IMR-90 (cell line): Measurements from ENCODE around the gene BMP7. TPM values are rescaled to one million over a fixed set of nuclear protein-coding genes. Genes with fewer than 3 reads are reported as not detected.

ENCODE experiments used
- ATAC-seq: fragments of 200-7000 bp; cut with Tn5 transposase; 2 replicates; pipeline ENCODE4 v1.9.1; 2020; ENCODE audit warnings: low read depth, mild to moderate bottlenecking, moderate library complexity
- BruUV-seq: library from RNA; stranded (reverse); fragments of 400-500 nt; replicated peaks from 2 replicates; lab custom pipeline; 2021; lab: Mats Ljungman, UMichigan
- CTCF ChIA-PET: fragments of 300-600 bp; formaldehyde crosslinking; extraction: SDS; loops from one replicate; lab custom pipeline; 2021; ENCODE audit warnings: antibody characterized with exemption; lab: Yijun Ruan, JAX
- POLR2A ChIA-PET: fragments of 300-600 bp; sonication (Branson Sonifier 250); formaldehyde crosslinking; loops from one replicate; lab custom pipeline; 2022; ENCODE audit warnings: antibody characterized with exemption; ENCODE audit not compliant: unreplicated experiment; lab: Charles Lee
- DNase-seq: peaks from one replicate; pipeline ENCODE4 v3.0.0; 2013
- H2AFZ ChIP-seq: replicated peaks from 2 replicates; pipeline ENCODE3; 2013; ENCODE audit warnings: low read length, mild to moderate bottlenecking; ENCODE audit not compliant: poor library complexity
- H2AK5ac ChIP-seq: 2 replicates; pipeline ENCODE4 v1.6.1; 2013; ENCODE audit warnings: low read depth, low read length, inconsistent platforms
- H2AK9ac ChIP-seq: replicated peaks from 2 replicates; pipeline ENCODE3; 2013; ENCODE audit warnings: mild to moderate bottlenecking, low read depth, low read length, moderate library complexity; ENCODE audit not compliant: poor library complexity
- H2BK120ac ChIP-seq: 2 replicates; pipeline ENCODE4 v1.6.1; 2013; ENCODE audit warnings: low read depth, low read length, inconsistent platforms
- H2BK15ac ChIP-seq: 3 replicates; pipeline ENCODE4 v1.6.1; 2013; ENCODE audit warnings: low read depth, low read length, inconsistent platforms
- H2BK20ac ChIP-seq: 2 replicates; pipeline ENCODE4 v1.6.1; 2013; ENCODE audit warnings: low read depth, mild to moderate bottlenecking, inconsistent platforms, low read length, moderate library complexity
- H2BK5ac ChIP-seq: 2 replicates; pipeline ENCODE4 v1.6.1; 2013; ENCODE audit warnings: mild to moderate bottlenecking, low read depth, low read length, inconsistent platforms; ENCODE audit not compliant: poor library complexity, severe bottlenecking
- H3K14ac ChIP-seq: replicated peaks from 2 replicates; pipeline ENCODE4 v1.6.1; 2013; ENCODE audit warnings: low read depth, low read length, inconsistent platforms
- H3K18ac ChIP-seq: 2 replicates; pipeline ENCODE4 v1.6.1; 2013; ENCODE audit warnings: low read depth, low read length, control low read depth
- H3K23ac ChIP-seq: 2 replicates; pipeline ENCODE4 v1.6.1; 2013; ENCODE audit warnings: low read depth, low read length, inconsistent platforms
- H3K27ac ChIP-seq: 2 replicates; pipeline ENCODE4 v1.5.1; 2013; ENCODE audit warnings: mild to moderate bottlenecking, control low read depth, low read length; ENCODE audit not compliant: insufficient read depth
- H3K27me3 ChIP-seq: 2 replicates; pipeline ENCODE4 v1.6.1; 2013; ENCODE audit warnings: low read length; ENCODE audit not compliant: control insufficient read depth, insufficient read depth
- H3K36me3 ChIP-seq: 2 replicates; pipeline ENCODE4 v1.6.1; 2013; ENCODE audit warnings: low read length, mixed read lengths; ENCODE audit not compliant: control insufficient read depth, insufficient read depth
- H3K4ac ChIP-seq: 2 replicates; pipeline ENCODE4 v1.6.1; 2013; ENCODE audit warnings: low read depth, low read length, inconsistent platforms
- H3K4me1 ChIP-seq: 2 replicates; pipeline ENCODE4 v1.6.1; 2013; ENCODE audit warnings: low read length, mixed read lengths; ENCODE audit not compliant: control insufficient read depth, insufficient read depth
- H3K4me2 ChIP-seq: 2 replicates; pipeline ENCODE4 v1.6.1; 2013; ENCODE audit warnings: low read depth, mild to moderate bottlenecking, control low read depth, low read length, moderate library complexity
- H3K4me3 ChIP-seq: 2 replicates; pipeline ENCODE4 v1.5.1; 2013; ENCODE audit warnings: low read depth, mild to moderate bottlenecking, control low read depth, low read length, moderate library complexity; ENCODE audit not compliant: insufficient read depth
- H3K56ac ChIP-seq: 2 replicates; pipeline ENCODE4 v1.6.1; 2013; ENCODE audit warnings: low read length, inconsistent platforms; ENCODE audit not compliant: insufficient read depth; ENCODE audit errors: extremely low read depth
- H3K79me1 ChIP-seq, 2 experiments: 2 replicates each; pipeline ENCODE4 v1.6.1; 2013; ENCODE audit warnings: low read length in 2 of 2, inconsistent platforms in 1 of 2, low read depth in 1 of 2
- H3K9ac ChIP-seq: 2 replicates; pipeline ENCODE4 v1.6.1; 2013; ENCODE audit warnings: low read depth, low read length, control low read depth
- H3K9me1 ChIP-seq: 2 replicates; pipeline ENCODE4 v1.6.1; 2013; ENCODE audit warnings: low read length, inconsistent platforms; ENCODE audit not compliant: insufficient read depth
- H3K9me3 ChIP-seq: 2 replicates; pipeline ENCODE4 v1.6.1; 2013; ENCODE audit warnings: low read length; ENCODE audit not compliant: control insufficient read depth, insufficient read depth
- H4K20me1 ChIP-seq: 2 replicates; pipeline ENCODE4 v1.6.1; 2013; ENCODE audit warnings: low read length, inconsistent platforms; ENCODE audit not compliant: insufficient read depth
- H4K5ac ChIP-seq: 2 replicates; pipeline ENCODE4 v1.6.1; 2013; ENCODE audit warnings: mild to moderate bottlenecking, low read depth, low read length, control low read depth
- H4K8ac ChIP-seq, 2 experiments: 2 replicates each; pipeline ENCODE4 v1.6.1; 2013; ENCODE audit warnings: low read depth in 2 of 2, low read length in 2 of 2, control low read depth in 1 of 2, inconsistent platforms in 1 of 2
- H4K91ac ChIP-seq: 2 replicates; pipeline ENCODE4 v1.6.1; 2013; ENCODE audit warnings: low read depth, low read length, inconsistent platforms; ENCODE audit not compliant: insufficient read depth
- CHD1 ChIP-seq: IDR thresholded peaks from 2 replicates; pipeline ENCODE4 v1.6.1; 2012; ENCODE audit warnings: low read depth, low read length, improper control_type of control experiment
- FOS ChIP-seq: fragments of 150-350 bp; IDR thresholded peaks from 2 replicates; pipeline ENCODE4 v1.6.1; 2016; ENCODE audit warnings: low read depth, low read length
- MXI1 ChIP-seq: IDR thresholded peaks from 2 replicates; pipeline ENCODE4 v1.6.1; 2012; ENCODE audit warnings: low read depth, mild to moderate bottlenecking, low read length, moderate library complexity, borderline replicate concordance
- NFE2L2 ChIP-seq: fragments of 150-350 bp; IDR thresholded peaks from 2 replicates; pipeline ENCODE4 v1.6.1; 2016; ENCODE audit warnings: low read depth, mild to moderate bottlenecking, low read length
- POLR2A ChIP-seq: IDR thresholded peaks from 2 replicates; pipeline ENCODE4 v1.6.1; 2012; ENCODE audit warnings: mild to moderate bottlenecking, low read depth, low read length
- RCOR1 ChIP-seq: IDR thresholded peaks from 2 replicates; pipeline ENCODE4 v1.6.1; 2012; ENCODE audit warnings: mild to moderate bottlenecking, low read length, improper control_type of control experiment; ENCODE audit not compliant: insufficient replicate concordance
- RFX5 ChIP-seq: IDR thresholded peaks from 2 replicates; pipeline ENCODE4 v1.8.0; 2012; ENCODE audit warnings: low read depth, mild to moderate bottlenecking, low read length, moderate library complexity
- SMC3 ChIP-seq: fragments of 150-350 bp; IDR thresholded peaks from 2 replicates; pipeline ENCODE4 v1.6.1; 2016; ENCODE audit warnings: low read depth, mild to moderate bottlenecking, antibody characterized with exemption, low read length, moderate library complexity
- USF2 ChIP-seq: fragments of 150-350 bp; IDR thresholded peaks from 2 replicates; pipeline ENCODE4 v1.6.1; 2017; ENCODE audit warnings: mild to moderate bottlenecking, antibody characterized with exemption, low read length, low read depth
- WGBS, 2 experiments: methylation state at CpG; one replicate each; pipeline versions ENCODE4 v1.1.5 to v1.1.7; 2013; ENCODE audit warnings: missing lambda C conversion rate in 2 of 2; ENCODE audit not compliant: insufficient read length in 1 of 2; ENCODE audit errors: extremely low coverage in 2 of 2; 5-methylcytosine and 5-hydroxymethylcytosine counted together
- dilution Hi-C: fragments of 300-500 bp; cut with HindIII; formaldehyde crosslinking; loops from one replicate; pipeline ENCODE4 v1.14.3; 2018; ENCODE audit warnings: low sequenced_read_pairs; ENCODE audit not compliant: unreplicated experiment
- in situ Hi-C: fragments of 300-500 bp; cut with MboI; formaldehyde crosslinking; loops from 3 replicates; pipeline ENCODE4 v1.14.3; 2019; ENCODE audit warnings: low sequenced_read_pairs, inconsistent platforms, mixed read lengths
- intact Hi-C: fragments of 100-400 bp; cut with micrococcal nuclease; formaldehyde crosslinking; loops from 2 replicates; pipeline ENCODE4 v1.10.0; 2022
- polyA plus RNA-seq, 3 experiments: library from polyadenylated mRNA; depleted of rRNA; stranded (reverse); fragments of >200 nt; gene quantifications; 2 replicates each; pipeline ENCODE4 v1.2.3, GENCODE V29; 2012; ENCODE audit warnings: low replicate concordance in 1 of 3
- total RNA-seq: library from RNA; depleted of rRNA; stranded (reverse); fragments of >200 nt; gene quantifications from 2 replicates; pipeline ENCODE4 v1.2.3, GENCODE V29; 2012

Gene BMP7
- total and polyA plus RNA-seq, 2 of the 4 experiments (the other 2 are of a cell fraction) = not detected

DNA sequence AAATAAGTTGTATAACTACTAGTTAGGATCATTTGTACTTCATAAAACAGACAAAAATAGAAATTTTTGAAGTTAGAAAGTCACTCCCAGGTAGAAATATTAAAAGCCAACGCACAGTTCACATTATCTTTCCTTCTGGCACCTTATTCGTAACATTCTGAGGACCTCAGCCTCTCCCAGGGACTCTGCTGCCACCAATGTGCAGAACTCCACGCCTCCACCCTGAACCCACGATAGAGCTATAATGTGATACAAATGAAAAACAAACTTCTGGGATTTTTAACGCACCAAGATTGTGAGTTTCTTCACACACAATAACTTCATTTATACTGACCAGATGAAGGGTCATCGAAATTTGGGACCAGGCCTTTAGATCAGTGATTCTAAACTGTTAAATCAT lies 9.5 kb downstream of the BMP7 start:
- no peaks in the 10 kb centered on the region for H3K79me1 ChIP-seq
- no TSS peak for BruUV-seq
- H3K4ac ChIP-seq = no peak overlapping the region
- no peak for DNase-seq
- H4K8ac ChIP-seq = no peak overlapping the region
- peaks cover 22% of the 10 kb centered on the region for H3K27me3 ChIP-seq
- CTCF ChIA-PET = no interaction called here
- no peak overlapping the region for H3K9ac ChIP-seq
- TF ChIP-seq SMC3 = no peak
- TF ChIP-seq RCOR1 = no peak
- TF ChIP-seq FOS = no peak
- TF ChIP-seq POLR2A = no peak
- no peak for TF ChIP-seq NFE2L2
- TF ChIP-seq USF2 = no peak
- TF ChIP-seq CHD1 = no peak
- no peak for TF ChIP-seq MXI1
- TF ChIP-seq RFX5 = no peak
- no peak overlapping the region for H2AK9ac ChIP-seq
- ATAC-seq = no peak
- H2AK5ac ChIP-seq = no peak overlapping the region
- no peak overlapping the region for H4K5ac ChIP-seq
- POLR2A ChIA-PET = no interaction called here
- H3K27ac ChIP-seq = no peak overlapping the region
- H3K56ac ChIP-seq = no peak overlapping the region
- H3K9me1 ChIP-seq = no peaks in the 10 kb centered on the region
- no CpG with 5 or more reads among the region's 6 CpGs for WGBS, 2 experiments
- H2BK5ac ChIP-seq = no peak overlapping the region
- H2BK15ac ChIP-seq = no peak overlapping the region
- in situ Hi-C loops (no loop called here), intact Hi-C loops (no loop called here), dilution Hi-C loops (no loop called here)
- H3K36me3 ChIP-seq = no peaks in the 10 kb centered on the region
- H3K4me3 ChIP-seq = no peak overlapping the region
- no peak overlapping the region for H3K18ac ChIP-seq
- H3K4me2 ChIP-seq = no peak overlapping the region
- no peak overlapping the region for H2BK20ac ChIP-seq
- H3K14ac ChIP-seq = no peak overlapping the region
- H2BK120ac ChIP-seq = no peak overlapping the region
- H3K9me3 ChIP-seq = no peaks in the 10 kb centered on the region
- no peak overlapping the region for H2AFZ ChIP-seq
- H3K23ac ChIP-seq = no peak overlapping the region
- H4K20me1 ChIP-seq = no peaks in the 10 kb centered on the region
- H4K91ac ChIP-seq = no peak overlapping the region
- no peaks in the 10 kb centered on the region for H3K4me1 ChIP-seq
